SK-N-SH (cell line): ENCODE data around the gene TCF12. TPM values are rescaled to one million over a fixed set of nuclear protein-coding genes. Genes with fewer than 3 reads are reported as not detected.

Experiments used
- CTCF ChIA-PET: fragments of 300-600, 350-600 bp; formaldehyde crosslinking; extraction: SDS; loops from one replicate; lab custom pipeline; 2021; lab: Yijun Ruan, JAX
- POLR2A ChIA-PET: fragments of 350-600 bp; sonication (Branson Sonifier 250); formaldehyde crosslinking; extraction: SDS; loops from one replicate; lab custom pipeline; 2020; ENCODE audit warnings: antibody characterized with exemption, inconsistent platforms; lab: Yijun Ruan, JAX
- DNase-seq: peaks from one replicate; pipeline ENCODE4 v3.0.0; 2012
- H2AFZ ChIP-seq: fragments of 200-600 bp; sonication (generic); 2 replicates; pipeline ENCODE4 v1.8.1; 2016; ENCODE audit warnings: antibody characterized with exemption, mild to moderate bottlenecking, low read depth
- H3F3A ChIP-seq: fragments of 200-600 bp; sonication (generic); replicated peaks from 2 replicates; pipeline ENCODE3; 2016; ENCODE audit warnings: antibody characterized with exemption, mild to moderate bottlenecking; ENCODE audit not compliant: insufficient read depth
- H3K27ac ChIP-seq, 2 experiments: fragments of 200-500 bp in 1 of 2; fragments of 200-600 bp in 1 of 2; sonication (Bioruptor generic) in 1 of 2; sonication (generic), shearing (Covaris generic) in 1 of 2; 2 replicates each; pipeline versions ENCODE4 v1.5.1 to v1.6.1; 2014 to 2016; ENCODE audit warnings: low read depth in 2 of 2, inconsistent platforms in 1 of 2, low read length in 1 of 2, mild to moderate bottlenecking in 1 of 2, mixed read lengths in 1 of 2
- H3K27me3 ChIP-seq: fragments of 200-600 bp; sonication (generic), shearing (Covaris generic); 2 replicates; pipeline ENCODE4 v1.6.1; 2016; ENCODE audit warnings: mixed run types; ENCODE audit not compliant: insufficient read depth
- H3K36me3 ChIP-seq, 2 experiments: fragments of 200-500 bp in 1 of 2; fragments of 200-600 bp in 1 of 2; sonication (Bioruptor generic) in 1 of 2; sonication (generic) in 1 of 2; replicated peaks in 1 of 2; 2 replicates each; pipeline versions ENCODE3 to v1.5.1; 2014 to 2016; ENCODE audit warnings: low read length in 1 of 2, mild to moderate bottlenecking in 1 of 2; ENCODE audit not compliant: insufficient read depth in 2 of 2, control insufficient read depth in 1 of 2
- H3K4me1 ChIP-seq, 2 experiments: fragments of 200-500 bp in 1 of 2; fragments of 200-600 bp in 1 of 2; sonication (Bioruptor generic) in 1 of 2; sonication (generic), shearing (Covaris generic) in 1 of 2; 2 replicates each; pipeline versions ENCODE4 v1.5.1 to v1.6.1; 2014 to 2016; ENCODE audit warnings: low read depth in 1 of 2, low read length in 1 of 2, mixed run types in 1 of 2; ENCODE audit not compliant: insufficient read depth in 2 of 2, control insufficient read depth in 1 of 2
- H3K4me2 ChIP-seq: fragments of 200-600 bp; sonication (generic), shearing (Covaris generic); 2 replicates; pipeline ENCODE4 v1.6.1; 2017; ENCODE audit warnings: mixed run types
- H3K4me3 ChIP-seq, 2 experiments: fragments of 200-500 bp in 1 of 2; fragments of 200-600 bp in 1 of 2; sonication (Bioruptor generic) in 1 of 2; sonication (generic), shearing (Covaris generic) in 1 of 2; 2 replicates each; pipeline versions ENCODE4 v1.5.1 to v1.8.1; 2014 to 2016; ENCODE audit warnings: low read depth in 2 of 2, inconsistent platforms in 1 of 2, low read length in 1 of 2, mild to moderate bottlenecking in 1 of 2, mixed read lengths in 1 of 2, moderate library complexity in 1 of 2
- H3K79me2 ChIP-seq: fragments of 200-600 bp; sonication (generic); 2 replicates; pipeline ENCODE4 v1.8.1; 2017; ENCODE audit warnings: mild to moderate bottlenecking; ENCODE audit not compliant: insufficient read depth
- H3K9ac ChIP-seq: fragments of 200-600 bp; sonication (generic); 2 replicates; pipeline ENCODE4 v1.6.1; 2017; ENCODE audit warnings: mixed run types
- H3K9me2 ChIP-seq: fragments of 200-600 bp; sonication (generic); 2 replicates; pipeline ENCODE4 v1.6.1; 2017; ENCODE audit warnings: mixed run types
- H3K9me3 ChIP-seq: fragments of 200-600 bp; sonication (generic); 2 replicates; pipeline ENCODE4 v1.6.1; 2017; ENCODE audit warnings: mixed run types, mild to moderate bottlenecking, moderate library complexity
- H4K20me1 ChIP-seq: fragments of 200-600 bp; sonication (generic); 2 replicates; pipeline ENCODE4 v1.6.1; 2017; ENCODE audit warnings: mild to moderate bottlenecking, mixed run types; ENCODE audit not compliant: insufficient read depth
- GATA2 ChIP-seq: sonication (generic); formaldehyde crosslinking; IDR thresholded peaks from 2 replicates; pipeline ENCODE4 v1.5.0; 2020; ENCODE audit warnings: mild to moderate bottlenecking, missing genetic modification reagents
- JUND ChIP-seq: IDR thresholded peaks from 2 replicates; pipeline ENCODE4 v1.4.0; 2012
- MEF2A ChIP-seq: IDR thresholded peaks from 2 replicates; pipeline ENCODE4 v1.4.0; 2012; ENCODE audit warnings: low read depth, borderline replicate concordance
- POLR2AphosphoS5 ChIP-seq: IDR thresholded peaks from 2 replicates; pipeline ENCODE4 v1.6.1; 2012; ENCODE audit warnings: low read depth, low read length
- RAD21 ChIP-seq: IDR thresholded peaks from 2 replicates; pipeline ENCODE4 v1.6.1; 2012; ENCODE audit warnings: mild to moderate bottlenecking, low read length
- SMC3 ChIP-seq: IDR thresholded peaks from 2 replicates; pipeline ENCODE4 v1.6.1; 2012; ENCODE audit warnings: low read depth, low read length, improper control_type of control experiment
- TEAD4 ChIP-seq: IDR thresholded peaks from 2 replicates; pipeline ENCODE4 v1.4.0; 2012; ENCODE audit warnings: mild to moderate bottlenecking, borderline replicate concordance; ENCODE audit not compliant: insufficient read depth
- USF1 ChIP-seq: IDR thresholded peaks from 2 replicates; pipeline ENCODE4 v1.4.0; 2012; ENCODE audit warnings: low read depth, borderline replicate concordance
- USF2 ChIP-seq: fragments of 150-350 bp; IDR thresholded peaks from 2 replicates; pipeline ENCODE4 v1.6.1; 2017; ENCODE audit warnings: antibody characterized with exemption, low read length, low read depth, borderline replicate concordance
- WGBS: methylation state at CpG from one replicate; pipeline ENCODE4 v1.1.6; 2017; ENCODE audit warnings: low lambda C conversion rate; 5-methylcytosine and 5-hydroxymethylcytosine counted together
- polyA plus RNA-seq, 3 experiments: library from polyadenylated mRNA; depleted of rRNA; stranded (reverse); fragments of >200 nt; gene quantifications; 2 replicates each; pipeline ENCODE4 v1.2.3, GENCODE V29; 2012
- TF ChIP-seq, protein P1 (sequence below): IDR thresholded peaks from 2 replicates; pipeline ENCODE4 v1.4.0; 2012; ENCODE audit warnings: low read depth, borderline replicate concordance
- TF ChIP-seq, protein P2 (sequence below): fragments of 200-600 bp; sonication (generic); IDR thresholded peaks from 2 replicates; pipeline ENCODE4 v1.6.1; 2017; ENCODE audit warnings: antibody characterized with exemption, mild to moderate bottlenecking, moderate library complexity
- TF ChIP-seq, protein P3 (sequence below): IDR thresholded peaks from 2 replicates; pipeline ENCODE4; 2012

The TCF12 gene
- polyA plus RNA-seq, 1 of the 3 experiments (the other 2 are of a cell fraction) = 49.6 TPM

- CTCF ChIA-PET = interaction anchor here (0.7 to 2.2 kb wide), 5 partner anchors 8 to 714 kb away, joined by 3 to 7 read pairs (median 3); no protein-coding TSS in a partner anchor
- POLR2A ChIA-PET = no interaction called here
- peaks cover 0 to 5% of the 10 kb centered on the region in 2 experiments for H3K36me3 ChIP-seq
- H3K9ac ChIP-seq = no peak overlapping the region
- H3K27ac ChIP-seq = no peak overlapping the region
- H3K4me3 ChIP-seq = no peak overlapping the region
- H3K27me3 ChIP-seq = no peaks in the 10 kb centered on the region
- H4K20me1 ChIP-seq = no peaks in the 10 kb centered on the region
- H3K9me3 ChIP-seq = no peaks in the 10 kb centered on the region
- H3F3A ChIP-seq = peaks cover 15% of the 10 kb centered on the region
- no peaks in the 10 kb centered on the region; a peak in 2 of 4 replicates for H3K4me1 ChIP-seq
- DNase-seq = no peak
- peaks cover 29% of the 10 kb centered on the region for H3K79me2 ChIP-seq
- H3K9me2 ChIP-seq = no peaks in the 10 kb centered on the region
- no peak overlapping the region for H2AFZ ChIP-seq
- TF ChIP-seq SMC3 (no peak), USF2 (no peak), JUND (no peak), GATA2 (no peak), TEAD4 (no peak), USF1 (no peak), MEF2A (no peak), RAD21 (no peak), POLR2AphosphoS5 (no peak)
- TF ChIP-seq, protein P1, sequence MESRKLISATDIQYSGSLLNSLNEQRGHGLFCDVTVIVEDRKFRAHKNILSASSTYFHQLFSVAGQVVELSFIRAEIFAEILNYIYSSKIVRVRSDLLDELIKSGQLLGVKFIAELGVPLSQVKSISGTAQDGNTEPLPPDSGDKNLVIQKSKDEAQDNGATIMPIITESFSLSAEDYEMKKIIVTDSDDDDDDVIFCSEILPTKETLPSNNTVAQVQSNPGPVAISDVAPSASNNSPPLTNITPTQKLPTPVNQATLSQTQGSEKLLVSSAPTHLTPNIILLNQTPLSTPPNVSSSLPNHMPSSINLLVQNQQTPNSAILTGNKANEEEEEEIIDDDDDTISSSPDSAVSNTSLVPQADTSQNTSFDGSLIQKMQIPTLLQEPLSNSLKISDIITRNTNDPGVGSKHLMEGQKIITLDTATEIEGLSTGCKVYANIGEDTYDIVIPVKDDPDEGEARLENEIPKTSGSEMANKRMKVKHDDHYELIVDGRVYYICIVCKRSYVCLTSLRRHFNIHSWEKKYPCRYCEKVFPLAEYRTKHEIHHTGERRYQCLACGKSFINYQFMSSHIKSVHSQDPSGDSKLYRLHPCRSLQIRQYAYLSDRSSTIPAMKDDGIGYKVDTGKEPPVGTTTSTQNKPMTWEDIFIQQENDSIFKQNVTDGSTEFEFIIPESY = no peak
- TF ChIP-seq, protein P2, sequence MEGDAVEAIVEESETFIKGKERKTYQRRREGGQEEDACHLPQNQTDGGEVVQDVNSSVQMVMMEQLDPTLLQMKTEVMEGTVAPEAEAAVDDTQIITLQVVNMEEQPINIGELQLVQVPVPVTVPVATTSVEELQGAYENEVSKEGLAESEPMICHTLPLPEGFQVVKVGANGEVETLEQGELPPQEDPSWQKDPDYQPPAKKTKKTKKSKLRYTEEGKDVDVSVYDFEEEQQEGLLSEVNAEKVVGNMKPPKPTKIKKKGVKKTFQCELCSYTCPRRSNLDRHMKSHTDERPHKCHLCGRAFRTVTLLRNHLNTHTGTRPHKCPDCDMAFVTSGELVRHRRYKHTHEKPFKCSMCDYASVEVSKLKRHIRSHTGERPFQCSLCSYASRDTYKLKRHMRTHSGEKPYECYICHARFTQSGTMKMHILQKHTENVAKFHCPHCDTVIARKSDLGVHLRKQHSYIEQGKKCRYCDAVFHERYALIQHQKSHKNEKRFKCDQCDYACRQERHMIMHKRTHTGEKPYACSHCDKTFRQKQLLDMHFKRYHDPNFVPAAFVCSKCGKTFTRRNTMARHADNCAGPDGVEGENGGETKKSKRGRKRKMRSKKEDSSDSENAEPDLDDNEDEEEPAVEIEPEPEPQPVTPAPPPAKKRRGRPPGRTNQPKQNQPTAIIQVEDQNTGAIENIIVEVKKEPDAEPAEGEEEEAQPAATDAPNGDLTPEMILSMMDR = no peak
- TF ChIP-seq, protein P3, sequence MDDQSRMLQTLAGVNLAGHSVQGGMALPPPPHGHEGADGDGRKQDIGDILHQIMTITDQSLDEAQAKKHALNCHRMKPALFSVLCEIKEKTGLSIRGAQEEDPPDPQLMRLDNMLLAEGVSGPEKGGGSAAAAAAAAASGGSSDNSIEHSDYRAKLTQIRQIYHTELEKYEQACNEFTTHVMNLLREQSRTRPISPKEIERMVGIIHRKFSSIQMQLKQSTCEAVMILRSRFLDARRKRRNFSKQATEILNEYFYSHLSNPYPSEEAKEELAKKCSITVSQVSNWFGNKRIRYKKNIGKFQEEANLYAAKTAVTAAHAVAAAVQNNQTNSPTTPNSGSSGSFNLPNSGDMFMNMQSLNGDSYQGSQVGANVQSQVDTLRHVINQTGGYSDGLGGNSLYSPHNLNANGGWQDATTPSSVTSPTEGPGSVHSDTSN = no peak
- H3K4me2 ChIP-seq = no peak overlapping the region
- 96% methylated on average over 11 of the region's 11 CpGs for WGBS
Measured at GRCh38 chr15:57205027-57205855, 286.8 kb downstream of the TCF12 start.
